K562 (cell line): ENCODE data around the gene ZNF24. TPM values are rescaled to one million over a fixed set of nuclear protein-coding genes. Genes with fewer than 3 reads are reported as not detected.

ENCODE experiments used
- ATAC-seq: fragments of 200-7000 bp; cut with Tn5 transposase; 3 replicates; pipeline ENCODE4 v1.9.1; 2020; ENCODE audit warnings: moderate library complexity
- BruUV-seq: library from RNA; stranded (reverse); fragments of 400-500 nt; replicated peaks from 2 replicates; lab custom pipeline; 2021; lab: Mats Ljungman, UMichigan
- CTCF ChIA-PET: fragments of 300-600 bp; formaldehyde crosslinking; extraction: SDS; loops from one replicate; lab custom pipeline; 2021; ENCODE audit warnings: low intra/inter-chr PET ratio; lab: Yijun Ruan, JAX
- POLR2A ChIA-PET: fragments of 300-600, 350-650 bp; sonication (Branson Sonifier 250); formaldehyde crosslinking; extraction: SDS; loops from one replicate; lab custom pipeline; 2021; ENCODE audit warnings: antibody characterized with exemption, inconsistent platforms; lab: Yijun Ruan, JAX
- DNase-seq, 4 experiments: peaks; one replicate each; pipeline versions ENCODE4 v3.0.0 to v3.0.0-alpha.2; 2011 to 2018; ENCODE audit warnings: low spot score in 3 of 4, mixed read lengths in 3 of 4; ENCODE audit errors: extremely low read depth in 1 of 4
- FAIRE-seq: peaks from 2 replicates; lab custom pipeline; 2011; peaks lifted over from hg19 to GRCh38; lab: Jason Lieb, UNC
- H2AFZ ChIP-seq: 2 replicates; pipeline ENCODE4 v1.6.0; 2011; ENCODE audit warnings: low read depth, low read length, control low read depth, inconsistent platforms
- H3K27ac ChIP-seq: fragments of 200-600 bp; 3 replicates; pipeline ENCODE4 v1.8.0; 2011; ENCODE audit warnings: low read depth, mild to moderate bottlenecking, control low read depth, inconsistent platforms, low read length, moderate library complexity, mixed read lengths; ENCODE audit errors: extremely low read depth
- H3K27me3 ChIP-seq, 2 experiments: fragments of 300-600 bp in 1 of 2; 2 replicates in 1 of 2; 3 replicates in 1 of 2; pipeline versions ENCODE4 v1.6.0 to v1.8.0; 2011; ENCODE audit warnings: inconsistent platforms in 2 of 2, low read length in 2 of 2, mild to moderate bottlenecking in 1 of 2, mixed read lengths in 1 of 2, moderate library complexity in 1 of 2; ENCODE audit not compliant: control insufficient read depth in 2 of 2, insufficient read depth in 2 of 2
- H3K36me3 ChIP-seq: fragments of 300-600 bp; 3 replicates; pipeline ENCODE4 v1.8.0; 2011; ENCODE audit warnings: mild to moderate bottlenecking, low read length, inconsistent platforms; ENCODE audit not compliant: control insufficient read depth, insufficient read depth
- H3K4me1 ChIP-seq, 2 experiments: fragments of 200-600 bp in 1 of 2; replicated peaks in 1 of 2; 2 replicates in 1 of 2; 3 replicates in 1 of 2; pipeline versions ENCODE4 v1.5.1 to v1.8.0; 2011; ENCODE audit warnings: inconsistent platforms in 2 of 2, low read length in 2 of 2, mild to moderate bottlenecking in 1 of 2, mixed read lengths in 1 of 2, moderate library complexity in 1 of 2; ENCODE audit not compliant: control insufficient read depth in 2 of 2, insufficient read depth in 2 of 2
- H3K4me2 ChIP-seq: 2 replicates; pipeline ENCODE4 v1.6.1; 2011; ENCODE audit warnings: low read length, control low read depth, inconsistent platforms, mixed read lengths; ENCODE audit not compliant: insufficient read depth
- H3K4me3 ChIP-seq: fragments of 200-600 bp; sonication (generic), shearing (Covaris generic); 2 replicates; pipeline ENCODE4 v1.5.1; 2016; ENCODE audit warnings: control low read depth, inconsistent platforms
- H3K79me2 ChIP-seq: fragments of 200-600 bp; 3 replicates; pipeline ENCODE4 v1.8.0; 2011; ENCODE audit warnings: low read length, inconsistent platforms; ENCODE audit not compliant: control insufficient read depth, insufficient read depth
- H3K9ac ChIP-seq, 2 experiments: 2 replicates each; pipeline versions ENCODE4 v1.6.0 to v1.6.1; 2011; ENCODE audit warnings: low read depth in 2 of 2, low read length in 2 of 2, control low read depth in 1 of 2, inconsistent platforms in 1 of 2, mild to moderate bottlenecking in 1 of 2, mixed read lengths in 1 of 2; ENCODE audit not compliant: insufficient read depth in 1 of 2
- H3K9me1 ChIP-seq: one replicate; pipeline ENCODE4 v1.6.0; 2011; ENCODE audit warnings: inconsistent platforms, mild to moderate bottlenecking, low read length, moderate library complexity; ENCODE audit not compliant: control insufficient read depth, insufficient read depth
- H3K9me3 ChIP-seq: replicated peaks from 2 replicates; pipeline ENCODE4 v1.5.1; 2011; ENCODE audit warnings: low read depth, low read length, inconsistent platforms; ENCODE audit not compliant: control insufficient read depth, insufficient read depth
- H4K20me1 ChIP-seq: replicated peaks from 2 replicates; pipeline ENCODE4 v1.6.1; 2011; ENCODE audit warnings: low read length, inconsistent platforms, mixed read lengths; ENCODE audit not compliant: control insufficient read depth, insufficient read depth
- BCOR ChIP-seq: fragments of 450-650 bp; IDR thresholded peaks from 2 replicates; pipeline ENCODE4 v1.6.1; 2016
- CBX3 ChIP-seq, 2 experiments: IDR thresholded peaks; 1 replicate in 1 of 2; 2 replicates in 1 of 2; pipeline ENCODE4 v1.6.1; 2012; ENCODE audit warnings: inconsistent platforms in 2 of 2, low read length in 2 of 2, borderline replicate concordance in 1 of 2, control low read depth in 1 of 2
- TRIM24 ChIP-seq, 2 experiments: fragments of 450-650 bp; IDR thresholded peaks; 2 replicates each; pipeline ENCODE4 v1.6.1; 2016
- TRIM28 ChIP-seq: fragments of 450-650 bp; IDR thresholded peaks from 2 replicates; pipeline ENCODE4 v1.6.1; 2017
- ZNF274 ChIP-seq: IDR thresholded peaks from 2 replicates; pipeline ENCODE4 v1.6.1; 2011; ENCODE audit warnings: low read depth, mild to moderate bottlenecking, low read length, moderate library complexity, borderline replicate concordance
- ZNF75A ChIP-seq: fragments of 450-650 bp; formaldehyde crosslinking; IDR thresholded peaks from 2 replicates; pipeline ENCODE4 v1.4.0; 2020; ENCODE audit warnings: mild to moderate bottlenecking
- WGBS: fragments of 100-300 bp; shearing (Covaris generic); methylation state at CpG from one replicate; pipeline ENCODE4 v1.1.6; 2016; ENCODE audit warnings: low coverage, mixed read lengths; ENCODE audit not compliant: insufficient coverage; ENCODE audit errors: missing lambda C conversion rate; 5-methylcytosine and 5-hydroxymethylcytosine counted together
- in situ Hi-C: fragments of 300-500 bp; cut with MboI; formaldehyde crosslinking; loops from 4 replicates; pipeline ENCODE4 v1.15.0; 2018; ENCODE audit warnings: inconsistent platforms, mixed read lengths
- intact Hi-C: fragments of 100-400 bp; cut with micrococcal nuclease; formaldehyde crosslinking; loops from 2 replicates; pipeline ENCODE4 v1.14.2; 2022
- polyA plus RNA-seq, 8 experiments: library from polyadenylated mRNA; depleted of rRNA in 4 of 8; stranded (reverse) in 5 of 8; unstranded in 3 of 8; fragments of >200 nt; fragmentation: Nextera tagmentation in 2 of 8; fragmentation: Illumina TruSeq in 1 of 8; extraction: Ambion mirVana in 2 of 8; extraction: Trizol in 1 of 8; gene quantifications; 2 replicates each; pipeline versions ENCODE4 v1.2.1 to v1.2.3, GENCODE V29; 2011 to 2014; ENCODE audit warnings: inconsistent platforms in 1 of 8, missing spikeins in 1 of 8
- total RNA-seq, 7 experiments: library from RNA; depleted of rRNA in 6 of 7; stranded (reverse); fragments of >200 nt in 6 of 7; fragmentation: Illumina TruSeq in 2 of 7; extraction: Trizol in 2 of 7; gene quantifications; 2 replicates each; pipeline versions ENCODE4 v1.2.1 to v1.2.3, GENCODE V29; 2011 to 2021; ENCODE audit warnings: low replicate concordance in 1 of 7

Gene ZNF24
- total and polyA plus RNA-seq, 9 of the 15 experiments (the other 6 are each of a cell fraction or from before 2014, with no cell fraction given) = 35.7 to 72.8 (median 54.1) TPM

GRCh38 chr18:35306588-35307250, 37.5 kb downstream of the ZNF24 start:
- no peak overlapping the region for H3K9ac ChIP-seq
- no peak for DNase-seq
- 95% methylated on average over 5 of the region's 5 CpGs for WGBS
- H3K27me3 ChIP-seq = no peaks in the 10 kb centered on the region
- peaks cover 51% of the 10 kb centered on the region for H3K36me3 ChIP-seq
- H3K4me1 ChIP-seq = no peaks in the 10 kb centered on the region
- CTCF ChIA-PET = no interaction called here
- TF ChIP-seq TRIM28 (peak; percentile 92), BCOR (no peak), ZNF274 (peak; percentile 98), CBX3 (IDR thresholded peaks at IDR 0.05; ENCODE audit: borderline replicate concordance in 1 of 2, low read length in 2 of 2) (peak in 1 of 2 experiments; percentile 51; a peak in 1 of 3 replicates), TRIM24 (IDR thresholded peaks at IDR 0.05) (0 out of 4 replicates have a peak, but pooled peaks of 1 of the 2 experiments have one; percentile 15), ZNF75A (CRISPR knock-in tag) (peak; percentile 87)
- TF ChIP-seq, all 486 proteins: peak for 5
- FAIRE-seq (no peak), ATAC-seq (no peak)
- Histone ChIP-seq H3K9me3 (peaks cover 36% of the 10 kb centered on the region), H3K27ac (no peak overlapping the region), H3K9me1 (no peaks in the 10 kb centered on the region), H4K20me1 (no peaks in the 10 kb centered on the region), H2AFZ (no peak overlapping the region), H3K4me3 (no peak overlapping the region), H3K79me2 (peaks cover 9% of the 10 kb centered on the region; the same call in 1 of the 3 replicates), H3K4me2 (no peak overlapping the region)
- POLR2A ChIA-PET = interaction anchor here (0.7 to 1.2 kb wide), 3 partner anchors 13 to 66 kb away, joined by 3 to 4 read pairs (median 3); partner anchors contain the start of gene ZNF397
- in situ Hi-C loops (no loop called here), intact Hi-C loops (no loop called here)
- BruUV-seq = TSS peak; percentile 15
